OCI-LY7 (cell line): Measurements from ENCODE around the gene KRT6A. TPM values are rescaled to one million over a fixed set of nuclear protein-coding genes. Genes with fewer than 3 reads are reported as not detected.

Source experiments
- BruUV-seq: library from RNA; stranded (reverse); fragments of 400-500 nt; replicated peaks from 2 replicates; lab custom pipeline; 2021; lab: Mats Ljungman, UMichigan
- CTCF ChIA-PET: fragments of 300-600 bp; sonication (Branson Sonifier 250); formaldehyde crosslinking; loops from one replicate; lab custom pipeline; 2022; ENCODE audit warnings: antibody characterized with exemption; ENCODE audit not compliant: unreplicated experiment; lab: Charles Lee
- POLR2A ChIA-PET: fragments of 300-600 bp; sonication (Branson Sonifier 250); formaldehyde crosslinking; loops from one replicate; lab custom pipeline; 2022; ENCODE audit warnings: antibody characterized with exemption; lab: Charles Lee
- DNase-seq: peaks from one replicate; pipeline ENCODE4 v3.0.0-alpha.2; 2015; ENCODE audit warnings: low spot score
- H2AFZ ChIP-seq: fragments of 200-600 bp; sonication (generic), shearing (Covaris generic); 2 replicates; pipeline ENCODE4 v1.6.1; 2014; ENCODE audit warnings: mild to moderate bottlenecking, antibody characterized with exemption, low read length, moderate library complexity
- H3K27ac ChIP-seq: fragments of 200-600 bp; sonication (generic); 2 replicates; pipeline ENCODE4 v1.5.1; 2014; ENCODE audit warnings: mixed run types, low read depth, mild to moderate bottlenecking, moderate library complexity, low read length, inconsistent platforms; ENCODE audit not compliant: poor library complexity, severe bottlenecking
- H3K36me3 ChIP-seq: fragments of 200-600 bp; sonication (generic); 2 replicates; pipeline ENCODE4 v1.6.1; 2014; ENCODE audit warnings: mild to moderate bottlenecking, antibody characterized with exemption, low read length, moderate library complexity, mixed read lengths; ENCODE audit not compliant: insufficient read depth
- H3K4me1 ChIP-seq: fragments of 200-600 bp; sonication (generic); 2 replicates; pipeline ENCODE4 v1.5.1; 2014; ENCODE audit warnings: mild to moderate bottlenecking, low read length; ENCODE audit not compliant: insufficient read depth, poor library complexity, severe bottlenecking
- H3K4me2 ChIP-seq: fragments of 200-600 bp; sonication (generic); 2 replicates; pipeline ENCODE4 v1.6.1; 2014; ENCODE audit warnings: mild to moderate bottlenecking, low read length
- H3K4me3 ChIP-seq: fragments of 200-600 bp; sonication (generic); 2 replicates; pipeline ENCODE4 v1.5.1; 2014; ENCODE audit warnings: mild to moderate bottlenecking, low read depth, low read length; ENCODE audit not compliant: poor library complexity, severe bottlenecking
- H3K79me2 ChIP-seq: fragments of 200-600 bp; sonication (generic); 2 replicates; pipeline ENCODE4 v1.6.1; 2016; ENCODE audit warnings: low read depth, mild to moderate bottlenecking, low read length, moderate library complexity, mixed read lengths; ENCODE audit not compliant: insufficient read depth
- H3K9me2 ChIP-seq: fragments of 200-600 bp; sonication (generic); 2 replicates; pipeline ENCODE4 v1.6.1; 2016; ENCODE audit warnings: mild to moderate bottlenecking, low read length, mixed read lengths; ENCODE audit not compliant: insufficient read depth
- H3K9me3 ChIP-seq: fragments of 200-600 bp; sonication (generic); 2 replicates; pipeline ENCODE4 v1.6.1; 2014; ENCODE audit warnings: mild to moderate bottlenecking, mixed run types, low read length, mixed read lengths
- H4K20me1 ChIP-seq: fragments of 200-600 bp; sonication (generic); 2 replicates; pipeline ENCODE4 v1.6.1; 2014; ENCODE audit warnings: mild to moderate bottlenecking, antibody characterized with exemption, low read length, moderate library complexity, mixed read lengths; ENCODE audit not compliant: insufficient read depth
- EZH2phosphoT487 ChIP-seq: fragments of 200-600 bp; sonication (generic); IDR thresholded peaks from 2 replicates; pipeline ENCODE4 v1.6.1; 2018; ENCODE audit warnings: low read depth, borderline replicate concordance, mild to moderate bottlenecking, mixed run types, antibody characterized with exemption, low read length, moderate library complexity, mixed read lengths
- intact Hi-C: fragments of 100-400 bp; cut with micrococcal nuclease; formaldehyde crosslinking; loops from one replicate; pipeline ENCODE4 v1.10.0; 2022; ENCODE audit not compliant: unreplicated experiment
- total RNA-seq, 2 experiments: library from RNA; depleted of rRNA in 1 of 2; stranded (reverse); fragments of >200 nt in 1 of 2; shearing (Covaris generic) in 1 of 2; gene quantifications; 2 replicates each; pipeline ENCODE4 v1.2.3, GENCODE V29; 2014 to 2022
- TF ChIP-seq, protein P1 (sequence below): fragments of 200-600 bp; sonication (generic); conservative IDR thresholded peaks from 2 replicates; pipeline ENCODE4 v1.5.1; 2014; ENCODE audit warnings: mild to moderate bottlenecking, antibody characterized with exemption, low read length, moderate library complexity, mixed read lengths

KRT6A gene
- total RNA-seq, 2 experiments from 2014 or later = 0.74 TPM; not detected in 1

DNA sequence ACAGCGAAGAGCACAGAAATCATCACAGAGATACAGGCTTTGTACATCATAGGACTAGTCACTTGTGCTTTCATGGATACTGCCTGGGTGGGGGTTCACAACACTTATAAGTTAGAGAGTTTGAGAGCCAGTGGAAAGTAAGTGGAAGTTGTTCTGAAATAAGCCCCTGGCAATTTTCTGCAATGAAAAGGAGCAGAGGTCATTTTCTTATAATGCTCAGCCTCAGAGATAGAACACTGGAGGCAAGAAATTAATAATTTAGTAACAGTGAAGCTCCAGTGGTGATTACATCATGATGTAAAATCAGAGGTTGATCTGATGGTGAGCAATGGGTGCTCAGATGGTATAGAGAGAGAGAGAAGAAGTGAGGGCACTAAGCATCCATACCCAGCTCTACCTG lies 5.8 kb downstream of the KRT6A start:
- no peaks in the 10 kb centered on the region for H3K4me1 ChIP-seq
- ChIA-PET CTCF (no interaction called here), POLR2A (no interaction called here)
- intact Hi-C loops = no loop called here
- no peak overlapping the region for H3K4me2 ChIP-seq
- no peak overlapping the region for H2AFZ ChIP-seq
- no peak overlapping the region for H3K4me3 ChIP-seq
- 0 out of 2 replicates have a peak, but pooled peaks cover 3% of the 10 kb centered on the region for H3K9me3 ChIP-seq
- H4K20me1 ChIP-seq = no peaks in the 10 kb centered on the region
- H3K36me3 ChIP-seq = no peaks in the 10 kb centered on the region
- TF ChIP-seq EZH2phosphoT487 = no peak
- TF ChIP-seq, protein P1, sequence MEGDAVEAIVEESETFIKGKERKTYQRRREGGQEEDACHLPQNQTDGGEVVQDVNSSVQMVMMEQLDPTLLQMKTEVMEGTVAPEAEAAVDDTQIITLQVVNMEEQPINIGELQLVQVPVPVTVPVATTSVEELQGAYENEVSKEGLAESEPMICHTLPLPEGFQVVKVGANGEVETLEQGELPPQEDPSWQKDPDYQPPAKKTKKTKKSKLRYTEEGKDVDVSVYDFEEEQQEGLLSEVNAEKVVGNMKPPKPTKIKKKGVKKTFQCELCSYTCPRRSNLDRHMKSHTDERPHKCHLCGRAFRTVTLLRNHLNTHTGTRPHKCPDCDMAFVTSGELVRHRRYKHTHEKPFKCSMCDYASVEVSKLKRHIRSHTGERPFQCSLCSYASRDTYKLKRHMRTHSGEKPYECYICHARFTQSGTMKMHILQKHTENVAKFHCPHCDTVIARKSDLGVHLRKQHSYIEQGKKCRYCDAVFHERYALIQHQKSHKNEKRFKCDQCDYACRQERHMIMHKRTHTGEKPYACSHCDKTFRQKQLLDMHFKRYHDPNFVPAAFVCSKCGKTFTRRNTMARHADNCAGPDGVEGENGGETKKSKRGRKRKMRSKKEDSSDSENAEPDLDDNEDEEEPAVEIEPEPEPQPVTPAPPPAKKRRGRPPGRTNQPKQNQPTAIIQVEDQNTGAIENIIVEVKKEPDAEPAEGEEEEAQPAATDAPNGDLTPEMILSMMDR = no peak
- no peaks in the 10 kb centered on the region for H3K9me2 ChIP-seq
- no peak overlapping the region for H3K27ac ChIP-seq
- no peak for DNase-seq
- no TSS peak for BruUV-seq
- no peaks in the 10 kb centered on the region for H3K79me2 ChIP-seq

DNA sequence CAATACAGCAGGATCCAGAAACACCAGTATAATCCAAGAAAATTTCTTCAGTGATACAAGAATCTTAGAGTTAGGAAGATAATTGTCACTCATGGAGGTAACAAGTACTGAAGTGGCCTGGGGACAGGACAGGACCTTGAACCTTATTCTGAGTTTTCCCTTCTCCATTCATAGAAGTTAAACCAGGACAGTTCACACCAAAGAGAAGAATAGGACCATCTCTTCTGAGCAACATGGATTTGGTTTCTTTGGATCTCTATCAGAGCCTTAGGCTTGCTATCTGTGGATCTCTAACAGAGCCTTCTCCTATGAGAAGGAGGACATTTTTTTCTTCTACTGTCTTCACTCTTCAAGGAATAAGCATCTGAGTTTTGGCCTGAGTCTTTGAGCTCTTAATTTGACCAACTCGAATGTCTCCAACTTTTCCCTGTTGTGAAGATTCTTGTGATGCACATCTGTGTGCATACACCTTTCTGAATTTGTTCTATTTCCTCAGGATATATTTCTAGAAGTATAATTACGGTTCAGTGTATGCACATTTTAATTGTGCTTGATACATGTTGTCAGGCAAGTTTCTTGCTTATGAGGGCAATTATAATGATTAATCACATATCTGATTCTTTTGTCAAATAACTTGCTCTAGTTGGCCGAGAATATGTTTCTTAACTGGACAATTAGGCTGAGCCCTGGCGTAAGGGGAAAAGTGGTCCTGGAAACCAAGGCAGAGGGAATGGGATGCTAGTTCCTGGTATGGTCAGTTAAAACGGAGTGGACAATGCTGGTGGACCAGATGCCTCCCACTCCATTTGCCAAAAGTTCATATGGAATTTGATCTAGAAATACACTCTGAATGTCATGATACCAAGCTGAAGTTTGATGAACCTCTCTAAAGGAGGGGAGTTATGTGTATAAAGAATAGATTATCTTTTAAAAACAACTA lies 6.6 kb downstream of the KRT6A start:
- H3K4me2 ChIP-seq = no peak overlapping the region
- intact Hi-C loops = no loop called here
- BruUV-seq = no TSS peak
- H3K27ac ChIP-seq = no peak overlapping the region
- no peak overlapping the region for H2AFZ ChIP-seq
- H3K4me1 ChIP-seq = no peaks in the 10 kb centered on the region
- CTCF ChIA-PET = no interaction called here
- 0 out of 2 replicates have a peak, but pooled peaks cover 3% of the 10 kb centered on the region for H3K9me3 ChIP-seq
- POLR2A ChIA-PET = no interaction called here
- H3K4me3 ChIP-seq = no peak overlapping the region
- DNase-seq = no peak
- no peaks in the 10 kb centered on the region for H3K36me3 ChIP-seq
- no peaks in the 10 kb centered on the region for H4K20me1 ChIP-seq
- TF ChIP-seq EZH2phosphoT487 = no peak
- TF ChIP-seq, protein P1 = no peak
- H3K79me2 ChIP-seq = no peaks in the 10 kb centered on the region
- H3K9me2 ChIP-seq = no peaks in the 10 kb centered on the region

DNA sequence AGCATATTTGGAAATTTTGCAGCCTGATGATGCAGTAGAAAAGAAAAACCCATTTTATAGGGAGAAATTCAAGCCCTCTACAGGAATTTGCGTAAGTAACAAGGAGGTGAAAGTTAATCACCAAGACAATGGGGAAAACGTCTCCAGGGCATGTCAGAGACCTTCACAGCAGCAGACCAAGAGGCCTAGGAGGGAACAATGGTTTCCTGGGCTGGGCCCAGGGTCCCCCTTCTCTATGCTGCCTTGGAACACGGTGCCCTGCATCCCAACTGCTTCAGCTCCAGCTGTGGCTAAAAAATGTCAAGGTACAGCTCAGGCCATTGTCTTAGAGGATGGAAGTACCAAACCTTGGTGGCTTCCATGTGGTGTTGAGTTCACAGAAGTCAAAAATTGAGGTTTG lies 13.0 kb downstream of the KRT6A start:
- Histone ChIP-seq H3K4me3 (no peak overlapping the region), H3K4me2 (no peak overlapping the region), H3K79me2 (no peaks in the 10 kb centered on the region), H3K9me2 (no peaks in the 10 kb centered on the region), H3K4me1 (no peaks in the 10 kb centered on the region), H3K27ac (no peak overlapping the region), H2AFZ (no peak overlapping the region), H3K36me3 (no peaks in the 10 kb centered on the region), H4K20me1 (no peaks in the 10 kb centered on the region), H3K9me3 (0 out of 2 replicates have a peak, but pooled peaks cover 3% of the 10 kb centered on the region)
- BruUV-seq = no TSS peak
- CTCF ChIA-PET = no interaction called here
- no peak for DNase-seq
- TF ChIP-seq, protein P1 = no peak
- no peak for TF ChIP-seq EZH2phosphoT487
- POLR2A ChIA-PET = no interaction called here
- intact Hi-C loops = no loop called here
